Pancreas (tissue), 10 donors: ENCODE results near the gene ITCH. TPM values are rescaled to one million over a fixed set of nuclear protein-coding genes. Genes with fewer than 3 reads are reported as not detected.

Experiments
- ATAC-seq, 4 donors: fragments of 200-7000 bp; cut with Tn5 transposase; one replicate each; pipeline versions ENCODE4 v1.8.0 to v1.9.1; 2020; ENCODE audit warnings: mild to moderate bottlenecking in 4 of 4, moderate library complexity in 4 of 4
- DNase-seq, 6 donors: peaks; one replicate each; pipeline ENCODE4 v3.0.0-alpha.2; 2020
- FAIRE-seq: peaks from 2 replicates; lab custom pipeline; 2012; peaks lifted over from hg19 to GRCh38; lab: Jason Lieb, UNC
- H3K27ac ChIP-seq, 4 donors: fragments of 200-600 bp; sonication (generic); 1 replicate in 3 of 4; 2 replicates in 1 of 4; pipeline versions ENCODE4 v1.5.0 to v1.8.0; 2020
- H3K27me3 ChIP-seq, 4 donors: fragments of 200-600 bp; one replicate each; pipeline ENCODE4 v1.8.0; 2021
- H3K36me3 ChIP-seq, 3 donors: fragments of 200-600 bp; sonication (generic) in 1 of 3; one replicate each; pipeline versions ENCODE4 v1.5.0 to v1.8.0; 2020 to 2021
- H3K4me1 ChIP-seq, 3 donors: fragments of 200-600 bp; one replicate each; pipeline ENCODE4 v1.8.0; 2021
- H3K4me3 ChIP-seq, 4 donors: fragments of 200-600 bp; sonication (generic) in 2 of 4; one replicate each; pipeline versions ENCODE4 v1.5.0 to v1.8.0; 2020 to 2021
- H3K9me3 ChIP-seq, 4 donors: fragments of 200-600 bp; one replicate each; pipeline ENCODE4 v1.8.0; 2021
- WGBS, 2 donors: extraction: QIAGEN DNeasy Blood & Tissue Kit; methylation state at CpG; one replicate each; pipeline ENCODE4 v1.1.7; 2013; 5-methylcytosine and 5-hydroxymethylcytosine counted together
- intact Hi-C, 3 donors: fragments of 100-400 bp; cut with DNase I; formaldehyde crosslinking; loops; one replicate each; pipeline versions ENCODE4 v1.11.1 to v1.14.2; 2022
- polyA plus RNA-seq, 2 donors: library from polyadenylated mRNA; stranded (reverse); fragments of 200-250 nt; gene quantifications; one replicate each; pipeline ENCODE4 v1.2.3, GENCODE V29; 2013
- total RNA-seq, 6 donors: library from RNA; stranded (reverse); fragmentation: NEBNext Ultra II Directional in 4 of 6; extraction: Animal tissue kit (Norgen Biotek cat#: 25700) in 4 of 6; gene quantifications; one replicate each; pipeline versions ENCODE4 v1.2.1 to v1.2.4, GENCODE V29; 2021 to 2023
- TF ChIP-seq, protein P1 (sequence below), 4 donors: fragments of 200-600 bp; sonication (generic) in 3 of 4; IDR thresholded peaks; one replicate each; pipeline versions ENCODE4 v1.5.0 to v1.8.0; 2021; ENCODE audit warnings: antibody characterized with exemption in 4 of 4
- donor health status: healthy with polysubstance abuse.
- donor health status: DM: no; HTN: no; CAD: no; lungs with moderate emphysema.
- donor health status: DM: no; HTN: no; CAD: no.
- donor health status: control.
- donor health status: control.
- donor health status: Bipolar disorder and iron deficiency.
- donor health status: DM: yes; HTN: yes; CAD: no.
- donor health status: DM: no; HTN: no; CAD: no.
- donor health status: DM: no; HTN: no; CAD: no.
- donor health status: DM: yes; HTN: yes; CAD: no.

Gene ITCH
- total and polyA plus RNA-seq, 8 donors: 5.7 to 37.0 (median 20.5) TPM

DNA sequence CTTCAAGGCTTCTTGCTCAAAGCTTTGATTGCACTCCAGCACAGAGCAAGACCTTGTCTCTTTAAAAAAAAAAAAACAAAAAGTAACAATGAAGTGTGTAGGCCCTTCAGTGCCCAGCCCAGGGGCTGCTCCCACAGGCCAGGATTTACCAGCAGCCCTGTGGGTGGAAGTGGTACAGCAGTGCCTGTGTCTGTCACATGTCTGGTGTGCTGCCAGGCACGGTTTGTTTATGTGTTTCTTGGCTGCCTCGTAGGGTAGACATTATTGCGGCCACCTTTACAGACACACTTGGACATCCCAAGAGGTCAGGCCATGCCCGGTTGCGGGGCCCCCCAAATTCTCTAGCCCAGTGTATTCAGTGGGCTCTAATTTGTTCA is 165.8 kb downstream of the ITCH start:
- H3K9me3 ChIP-seq: no peaks in the 10 kb centered on the region
- intact Hi-C loops: loop anchor here in 1 of 3 donors (10.0 kb wide), 1 partner anchor 214 kb away; no protein-coding TSS in a partner anchor
- FAIRE-seq (no peak), ATAC-seq (peak in 1 of 4 donors; percentile 24), DNase-seq (peak in 2 of 6 donors; percentile 15 to 34)
- TF ChIP-seq, protein P1, sequence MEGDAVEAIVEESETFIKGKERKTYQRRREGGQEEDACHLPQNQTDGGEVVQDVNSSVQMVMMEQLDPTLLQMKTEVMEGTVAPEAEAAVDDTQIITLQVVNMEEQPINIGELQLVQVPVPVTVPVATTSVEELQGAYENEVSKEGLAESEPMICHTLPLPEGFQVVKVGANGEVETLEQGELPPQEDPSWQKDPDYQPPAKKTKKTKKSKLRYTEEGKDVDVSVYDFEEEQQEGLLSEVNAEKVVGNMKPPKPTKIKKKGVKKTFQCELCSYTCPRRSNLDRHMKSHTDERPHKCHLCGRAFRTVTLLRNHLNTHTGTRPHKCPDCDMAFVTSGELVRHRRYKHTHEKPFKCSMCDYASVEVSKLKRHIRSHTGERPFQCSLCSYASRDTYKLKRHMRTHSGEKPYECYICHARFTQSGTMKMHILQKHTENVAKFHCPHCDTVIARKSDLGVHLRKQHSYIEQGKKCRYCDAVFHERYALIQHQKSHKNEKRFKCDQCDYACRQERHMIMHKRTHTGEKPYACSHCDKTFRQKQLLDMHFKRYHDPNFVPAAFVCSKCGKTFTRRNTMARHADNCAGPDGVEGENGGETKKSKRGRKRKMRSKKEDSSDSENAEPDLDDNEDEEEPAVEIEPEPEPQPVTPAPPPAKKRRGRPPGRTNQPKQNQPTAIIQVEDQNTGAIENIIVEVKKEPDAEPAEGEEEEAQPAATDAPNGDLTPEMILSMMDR (IDR thresholded peaks at IDR 0.05): no peak
- peaks cover 0 to 33% (median 9%) of the 10 kb centered on the region in 3 donors for H3K36me3 ChIP-seq
- peak overlapping the region in 1 of 4 donors; percentile 9 for H3K27ac ChIP-seq
- peaks cover 0 to 18% (median 6%) of the 10 kb centered on the region in 3 donors for H3K4me1 ChIP-seq
- 46 to 47% methylated on average over 5 of the region's 5 CpGs for WGBS, 2 donors
- H3K4me3 ChIP-seq: no peak overlapping the region
- no peaks in the 10 kb centered on the region for H3K27me3 ChIP-seq

DNA sequence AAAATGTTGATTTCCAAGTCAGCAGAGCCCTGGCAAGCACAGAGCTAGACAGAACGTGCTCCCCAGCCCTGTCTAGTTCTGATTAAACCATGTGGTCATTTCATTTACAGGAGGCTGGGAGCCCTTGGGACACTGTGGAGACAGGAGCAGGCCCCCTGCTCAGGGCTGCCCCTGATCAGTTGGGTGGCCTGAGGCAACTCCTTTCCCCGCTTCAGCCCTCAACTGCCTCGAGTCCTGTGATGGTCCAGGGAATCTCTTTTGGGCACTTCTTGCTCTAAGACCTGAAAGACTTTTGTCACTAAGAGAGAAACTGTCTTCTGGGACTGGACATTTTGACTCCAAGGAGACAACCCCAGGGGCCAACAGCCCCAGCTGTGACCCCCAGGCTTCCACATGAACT is 166.7 kb downstream of the ITCH start:
- DNase-seq (peak in 1 of 6 donors; percentile 15), FAIRE-seq (no peak), ATAC-seq (no peak)
- Histone ChIP-seq H3K4me1 (peaks cover 0 to 18% (median 6%) of the 10 kb centered on the region in 3 donors), H3K36me3 (peaks cover 0 to 42% (median 9%) of the 10 kb centered on the region in 3 donors), H3K9me3 (no peaks in the 10 kb centered on the region), H3K4me3 (no peak overlapping the region), H3K27me3 (no peaks in the 10 kb centered on the region), H3K27ac (no peak overlapping the region)
- WGBS, 2 donors: 85 to 91% methylated on average over 3 of the region's 3 CpGs
- intact Hi-C loops: loop anchor here in 1 of 3 donors (10.0 kb wide), 2 partner anchors 215 to 235 kb away; no protein-coding TSS in a partner anchor
- TF ChIP-seq, protein P1 (IDR thresholded peaks at IDR 0.05): no peak

DNA sequence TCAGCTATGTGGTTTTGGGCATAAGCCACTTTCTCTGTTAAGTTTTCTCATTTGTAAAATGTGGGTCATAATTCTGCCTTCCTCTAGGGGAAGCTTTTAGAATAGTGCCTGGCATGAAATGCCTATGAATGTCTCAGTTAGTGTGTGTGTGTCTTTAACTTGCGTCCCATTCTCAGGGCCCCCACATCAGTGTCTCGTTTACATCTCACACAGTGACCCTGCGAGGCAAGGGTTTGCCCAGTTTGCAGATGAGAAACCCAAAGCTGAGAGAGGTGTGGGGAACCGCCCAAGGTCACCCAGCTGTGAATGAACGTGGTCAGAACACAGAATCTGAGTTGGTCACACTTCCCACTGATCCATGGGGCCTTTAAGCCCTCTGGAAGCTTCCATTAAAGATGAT is 167.3 kb downstream of the ITCH start:
- 61 to 74% methylated on average over 5 of the region's 5 CpGs for WGBS, 2 donors
- TF ChIP-seq, protein P1 (IDR thresholded peaks at IDR 0.05): no peak
- intact Hi-C loops: loop anchor here in 1 of 3 donors (10.0 kb wide), 1 partner anchor 234 kb away; no protein-coding TSS in a partner anchor
- FAIRE-seq (no peak), ATAC-seq (no peak), DNase-seq (peak in 1 of 6 donors; percentile 30)
- no peak overlapping the region for H3K27ac ChIP-seq
- no peak overlapping the region for H3K4me3 ChIP-seq
- peaks cover 0 to 48% (median 13%) of the 10 kb centered on the region in 3 donors for H3K36me3 ChIP-seq
- H3K9me3 ChIP-seq: no peaks in the 10 kb centered on the region
- peaks cover 0 to 17% (median 6%) of the 10 kb centered on the region in 3 donors for H3K4me1 ChIP-seq
- no peaks in the 10 kb centered on the region for H3K27me3 ChIP-seq

GRCh38 chr20:34531608-34532265 is 168.7 kb downstream of the ITCH start:
- intact Hi-C loops: loop anchor here in 1 of 3 donors (10.0 kb wide), 1 partner anchor 233 kb away; no protein-coding TSS in a partner anchor
- Histone ChIP-seq H3K36me3 (peaks cover 3 to 58% (median 18%) of the 10 kb centered on the region in 3 donors), H3K9me3 (no peaks in the 10 kb centered on the region)

More at GRCh38 chr20:34531608-34532265, 168.7 kb downstream of the ITCH start:
- peak in 1 of 6 donors; percentile 29 for DNase-seq
- WGBS, 2 donors: 89 to 91% methylated on average over 8 of the region's 8 CpGs
- FAIRE-seq: no peak
- no peak overlapping the region for H3K27ac ChIP-seq
- TF ChIP-seq, protein P1 (IDR thresholded peaks at IDR 0.05): no peak
- no peak for ATAC-seq
- H3K27me3 ChIP-seq: no peaks in the 10 kb centered on the region
- H3K4me1 ChIP-seq: peaks cover 0 to 3% (median 0%) of the 10 kb centered on the region in 3 donors
- no peak overlapping the region for H3K4me3 ChIP-seq
